Ovary (tissue), 3 donors: ENCODE measurements around the gene STIM1.

Source experiments
- POLR2A ChIP-seq: fragments of 450-650 bp; IDR thresholded peaks from one replicate; pipeline ENCODE4 v1.6.1; 2017; ENCODE audit warnings: antibody characterized with exemption, mild to moderate bottlenecking, moderate library complexity
- TF ChIP-seq, protein P1 (sequence below), 3 donors: fragments of 450-650 bp in 2 of 3; fragments of 200-600 bp in 1 of 3; IDR thresholded peaks; one replicate each; pipeline versions ENCODE4 v1.5.1 to v1.8.0; 2016 to 2022; ENCODE audit warnings: antibody characterized with exemption in 3 of 3, mild to moderate bottlenecking in 1 of 3
- donor health status: DM: no; HTN: no; CAD: no.

DNA sequence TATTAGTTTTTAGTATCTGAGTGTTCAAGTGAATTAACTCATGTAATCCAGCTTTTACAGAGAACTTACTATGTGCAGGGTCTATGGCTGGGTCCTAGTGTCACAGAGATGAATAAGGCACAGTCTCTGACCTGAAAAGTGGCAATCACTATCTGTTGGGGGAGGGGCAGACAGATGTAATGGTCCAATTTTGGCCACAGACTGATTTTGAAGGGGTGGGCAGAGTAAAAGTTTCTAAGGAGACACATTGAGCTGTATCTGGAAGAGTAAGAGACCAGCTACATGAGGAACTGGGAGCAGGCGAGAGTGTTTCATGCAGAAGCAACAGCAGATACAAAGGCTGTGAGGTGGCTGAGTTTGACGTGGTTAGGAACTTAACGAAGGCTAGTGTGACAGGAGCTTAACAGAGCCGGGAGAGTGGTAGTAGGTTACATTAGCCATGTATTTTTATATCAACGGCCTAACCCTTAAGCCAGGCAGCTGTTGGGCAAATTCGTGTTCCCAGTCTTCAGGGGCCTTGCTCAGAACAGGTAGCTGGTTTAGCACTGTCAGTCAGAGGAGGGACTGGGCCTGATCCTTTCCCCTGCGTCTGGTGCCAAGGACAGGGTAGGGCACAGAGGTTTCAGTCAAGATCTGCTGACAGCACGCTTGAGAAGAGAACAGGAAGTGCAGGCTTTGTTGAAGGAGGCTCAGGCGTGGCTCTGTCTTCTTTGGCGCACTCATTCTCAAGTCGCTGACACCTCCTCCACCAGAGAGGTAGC lies 1.4 kb upstream of the STIM1 start:
- TF ChIP-seq, protein P1, sequence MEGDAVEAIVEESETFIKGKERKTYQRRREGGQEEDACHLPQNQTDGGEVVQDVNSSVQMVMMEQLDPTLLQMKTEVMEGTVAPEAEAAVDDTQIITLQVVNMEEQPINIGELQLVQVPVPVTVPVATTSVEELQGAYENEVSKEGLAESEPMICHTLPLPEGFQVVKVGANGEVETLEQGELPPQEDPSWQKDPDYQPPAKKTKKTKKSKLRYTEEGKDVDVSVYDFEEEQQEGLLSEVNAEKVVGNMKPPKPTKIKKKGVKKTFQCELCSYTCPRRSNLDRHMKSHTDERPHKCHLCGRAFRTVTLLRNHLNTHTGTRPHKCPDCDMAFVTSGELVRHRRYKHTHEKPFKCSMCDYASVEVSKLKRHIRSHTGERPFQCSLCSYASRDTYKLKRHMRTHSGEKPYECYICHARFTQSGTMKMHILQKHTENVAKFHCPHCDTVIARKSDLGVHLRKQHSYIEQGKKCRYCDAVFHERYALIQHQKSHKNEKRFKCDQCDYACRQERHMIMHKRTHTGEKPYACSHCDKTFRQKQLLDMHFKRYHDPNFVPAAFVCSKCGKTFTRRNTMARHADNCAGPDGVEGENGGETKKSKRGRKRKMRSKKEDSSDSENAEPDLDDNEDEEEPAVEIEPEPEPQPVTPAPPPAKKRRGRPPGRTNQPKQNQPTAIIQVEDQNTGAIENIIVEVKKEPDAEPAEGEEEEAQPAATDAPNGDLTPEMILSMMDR (IDR thresholded peaks at IDR 0.05), result no peak
- TF ChIP-seq POLR2A, result no peak
